Renal cortical epithelial cell (primary cell): ENCODE measurements around the gene SCN1A. TPM values are rescaled to one million over a fixed set of nuclear protein-coding genes. Genes with fewer than 3 reads are reported as not detected.
"Not testable (repeated sequence)": the region's sequence is repeated elsewhere in the genome, so short reads cannot be mapped to it uniquely, and the experiment has no call there.

ENCODE experiments used
- DNase-seq: peaks from one replicate; pipeline ENCODE4 v3.0.0-alpha.2; 2011; ENCODE audit warnings: low read depth
- total RNA-seq: library from RNA; depleted of rRNA; stranded (reverse); fragments of >200 nt; gene quantifications from 2 replicates; pipeline ENCODE4 v1.2.3, GENCODE V29; 2014

The SCN1A gene
- total RNA-seq, 1 donor from 2014 or later = not detected

GRCh38 chr2:165972161-165972560 lies 155.7 kb downstream of the SCN1A start:
- not testable (repeated sequence) for DNase-seq

DNA sequence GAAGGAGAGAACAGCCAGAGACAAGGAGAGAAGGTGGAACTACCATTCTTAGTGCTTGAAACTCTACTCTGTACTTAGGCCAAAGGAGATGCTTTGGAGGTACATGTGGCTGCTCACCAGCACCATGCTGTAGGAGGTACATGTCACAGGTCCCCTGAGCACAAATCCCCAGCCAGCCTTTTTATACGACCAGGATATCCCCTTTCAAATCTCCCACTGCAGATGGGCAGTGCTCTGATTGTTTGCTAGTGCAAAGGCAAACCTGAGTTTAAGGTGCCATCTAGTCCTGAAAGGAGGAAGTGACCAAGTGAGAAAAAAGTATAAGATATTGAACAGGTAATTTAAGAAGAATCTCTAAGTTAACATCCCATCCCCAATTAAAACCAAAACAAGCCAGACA lies 157.2 kb downstream of the SCN1A start:
- no peak for DNase-seq

DNA sequence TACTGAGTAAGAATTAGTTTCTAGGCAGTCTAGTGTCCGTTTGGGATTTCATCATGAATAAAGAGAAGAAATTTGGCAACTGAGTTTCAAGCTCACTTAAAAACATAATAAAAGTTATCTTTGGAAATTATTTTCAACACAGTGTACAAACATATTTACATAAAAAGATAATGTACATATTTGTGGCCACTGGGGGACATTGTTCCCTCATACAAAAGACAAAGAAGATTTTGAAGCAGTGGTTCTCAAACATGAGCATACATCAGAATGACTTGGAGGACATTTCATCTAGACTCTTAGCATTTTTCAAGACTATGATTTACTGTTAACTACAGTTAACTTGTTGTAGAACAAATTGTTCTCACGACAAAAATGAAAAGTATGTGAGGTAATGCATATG lies 158.6 kb downstream of the SCN1A start:
- no peak for DNase-seq

DNA sequence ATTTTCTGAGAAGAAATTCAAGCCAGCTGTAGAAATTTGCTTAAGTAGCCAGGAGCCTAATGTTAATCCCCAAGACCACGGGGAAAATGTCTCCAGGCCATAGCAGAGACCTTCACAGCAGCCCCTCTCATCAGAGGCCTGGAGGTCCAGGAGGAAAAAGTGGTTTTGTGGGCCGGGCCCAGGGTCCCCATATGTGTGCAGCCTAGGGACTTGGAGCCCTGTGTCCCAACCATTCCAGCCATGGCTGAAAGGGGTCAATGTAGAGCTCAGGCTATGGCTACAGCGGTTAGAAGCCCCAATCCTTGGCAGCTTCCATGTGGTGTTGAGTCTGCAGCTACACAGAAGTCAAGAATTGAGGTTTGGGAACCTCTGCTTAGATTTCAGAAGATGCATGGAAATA lies 160.1 kb downstream of the SCN1A start:
- DNase-seq = no peak

- no peak for DNase-seq
These were observed 166.0 kb downstream of the SCN1A start for GRCh38 chr2:165961818-165962217.

DNA sequence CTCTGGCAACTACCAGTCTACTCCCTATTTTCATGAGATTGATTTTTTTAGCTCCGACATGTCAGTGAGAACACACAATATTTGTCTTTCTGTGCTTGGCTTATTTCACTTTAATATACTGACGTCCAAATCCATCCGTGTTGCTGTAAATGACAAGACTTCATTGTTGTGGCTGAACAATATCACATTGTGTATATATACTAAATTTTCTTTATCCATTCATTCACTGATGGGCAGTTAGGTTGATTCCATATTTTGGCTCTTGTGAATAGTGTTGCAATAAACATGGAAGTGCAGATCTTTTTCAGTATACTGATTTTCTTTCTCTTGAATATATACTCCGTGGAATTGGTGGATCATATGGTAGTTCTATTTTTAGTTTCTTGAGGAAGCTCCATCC lies 168.4 kb downstream of the SCN1A start:
- no peak for DNase-seq

- DNase-seq = peak; percentile 84
These were observed 169.4 kb downstream of the SCN1A start for GRCh38 chr2:165958313-165958960.

DNA sequence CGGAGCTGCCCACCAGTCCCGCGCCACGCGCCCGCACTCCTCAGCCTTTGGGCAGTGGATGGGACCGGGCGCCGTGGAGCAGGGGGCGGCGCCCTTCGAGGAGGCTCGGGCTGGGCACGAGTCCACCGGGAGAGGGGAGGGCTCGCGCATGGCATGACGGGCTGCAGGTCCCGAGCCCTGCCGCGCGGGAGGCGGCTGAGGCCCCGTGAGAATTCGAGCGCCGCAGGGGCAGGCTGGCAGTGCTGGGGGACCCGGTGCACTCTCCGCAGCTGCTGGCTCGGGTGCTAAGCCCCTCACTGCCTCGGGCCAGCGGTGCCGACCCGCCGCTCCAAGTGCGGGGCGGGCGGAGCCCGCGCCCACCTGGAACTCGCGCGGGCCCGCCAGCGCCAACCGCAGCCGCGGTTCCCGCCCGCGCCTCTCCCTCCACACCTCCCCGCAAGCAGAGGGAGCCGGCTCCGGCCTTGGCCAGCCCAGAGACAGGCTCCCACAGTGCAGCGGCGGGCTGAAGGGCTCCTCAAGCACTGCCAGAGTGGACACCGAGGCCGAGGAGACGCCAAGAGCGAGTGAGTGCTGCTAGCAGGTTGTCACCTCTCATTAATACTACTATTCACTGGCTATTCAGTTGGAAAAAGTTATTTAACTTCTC lies 170.7 kb downstream of the SCN1A start:
- no peak for DNase-seq

DNA sequence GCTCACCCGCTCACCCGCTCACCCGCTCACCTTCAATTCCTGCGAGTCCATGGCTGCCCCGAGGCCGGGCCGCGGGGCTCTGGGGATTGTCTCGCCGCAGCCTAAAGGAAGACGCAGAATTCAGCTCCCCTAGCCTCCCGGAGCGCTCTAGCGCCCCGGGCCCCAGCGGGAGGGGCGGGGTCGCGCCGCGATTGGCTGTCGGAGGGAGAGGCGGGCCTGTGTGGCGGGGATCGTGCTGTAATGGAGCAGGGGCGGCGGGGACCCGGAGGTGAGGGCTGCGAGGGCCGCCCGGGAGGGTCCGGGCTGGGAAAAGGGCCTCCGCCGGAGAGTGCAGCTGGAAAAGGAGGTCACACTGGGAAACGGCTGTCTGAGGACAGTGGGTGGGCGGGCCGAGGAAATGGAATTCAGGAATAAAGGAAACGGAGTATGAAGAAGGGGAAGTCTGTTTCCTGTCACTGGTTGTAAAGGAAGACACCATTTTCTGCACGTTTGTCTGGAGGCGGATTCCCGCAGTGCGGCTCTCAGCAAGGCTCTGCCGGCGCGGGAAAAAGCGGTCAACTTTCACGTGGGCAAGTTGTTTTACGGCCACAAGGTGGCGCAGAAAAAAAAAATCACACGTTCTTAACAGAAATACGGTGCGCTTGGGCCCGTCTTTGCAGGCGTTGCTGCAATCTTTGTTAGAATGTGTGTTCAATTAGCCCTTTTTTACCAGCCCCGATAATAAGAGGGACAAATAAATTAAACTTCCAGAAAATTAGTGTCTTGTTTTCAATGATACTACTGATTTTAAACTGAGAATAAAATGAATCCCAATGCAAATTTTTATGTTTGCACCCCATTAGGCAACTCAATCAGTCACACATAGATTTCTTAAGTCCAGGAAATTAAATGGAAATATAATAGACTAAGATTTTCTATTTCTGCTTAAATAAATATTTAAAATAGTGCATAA lies 173.9 kb downstream of the SCN1A start, which contains the start of gene TTC21B:
TTC21B (minus strand) TSS at position 122 of the 952 bp plus-strand sequence; CDS start at position 51, 71 bp downstream.
- peak; percentile 86 for DNase-seq

- peak; percentile 37 for DNase-seq
These were observed 174.5 kb downstream of the SCN1A start for GRCh38 chr2:165953306-165953654.

DNA sequence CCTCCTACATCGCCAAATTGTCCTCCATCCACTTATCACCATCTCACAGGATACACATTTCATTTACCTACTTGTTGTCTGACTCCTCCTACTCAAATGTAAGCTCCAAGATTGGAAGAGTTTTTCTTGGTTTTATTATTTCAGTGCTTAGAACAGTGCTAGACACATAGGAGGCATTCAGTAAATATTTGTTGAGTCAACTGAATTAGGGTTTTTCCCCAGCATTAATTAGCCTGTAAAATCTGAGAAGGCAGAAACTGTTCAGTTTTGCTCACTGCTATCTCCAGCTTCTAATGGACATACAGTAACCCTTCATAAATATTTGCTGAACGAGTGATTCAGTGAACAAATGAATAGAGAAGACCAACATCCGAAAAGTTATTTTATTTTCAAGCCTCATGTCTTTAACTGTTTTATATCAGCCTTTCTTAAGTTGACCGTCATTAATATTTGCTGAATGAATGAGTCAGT lies 175.0 kb downstream of the SCN1A start:
- DNase-seq = peak; percentile 67

GRCh38 chr2:165952085-165952484 lies 175.7 kb downstream of the SCN1A start:
- DNase-seq = no peak

- no peak for DNase-seq
These were observed 177.4 kb downstream of the SCN1A start for GRCh38 chr2:165950438-165950837.

- no peak for DNase-seq
These were observed 186.0 kb downstream of the SCN1A start for GRCh38 chr2:165941827-165942226.

GRCh38 chr2:165938237-165938636 lies 189.6 kb downstream of the SCN1A start:
- DNase-seq = no peak

Other genes with a start within 250 kb of the SCN1A start
- gene TTC21B, start 174.2 kb downstream of the SCN1A start, total RNA-seq = 24.1 and 32.2 TPM in 2 replicates
- gene SCN9A, start 247.9 kb upstream of the SCN1A start, total RNA-seq = 1.0 and 2.8 TPM in 2 replicates